Dendritic cell treated with granulocyte-macrophage colony-stimulating factor and Interleukin-4, amounts not matched to agents 40 ng/mL and 50 ng/mL, for 4 days (primary cell): ENCODE results near the gene TBC1D19.

Experiments
- H3K27ac Mint-ChIP-seq: one replicate; pipeline ENCODE4 v1.8.0; 2022; ENCODE audit warnings: mild to moderate bottlenecking, mixed read lengths
- H3K27me3 Mint-ChIP-seq: one replicate; pipeline ENCODE4 v1.8.0; 2022; ENCODE audit warnings: mild to moderate bottlenecking, mixed read lengths
- H3K36me3 Mint-ChIP-seq: one replicate; pipeline ENCODE4 v1.8.0; 2022; ENCODE audit warnings: low read depth, mixed read lengths
- H3K4me1 Mint-ChIP-seq: one replicate; pipeline ENCODE4 v1.8.0; 2022; ENCODE audit warnings: low read depth, mixed read lengths
- H3K4me3 Mint-ChIP-seq: one replicate; pipeline ENCODE4 v1.8.0; 2022; ENCODE audit warnings: mild to moderate bottlenecking, moderate library complexity, mixed read lengths
- H3K9me3 Mint-ChIP-seq: one replicate; pipeline ENCODE4 v1.8.0; 2022; ENCODE audit warnings: mixed read lengths
- intact Hi-C: fragments of 100-400 bp; cut with micrococcal nuclease; formaldehyde crosslinking; loops from one replicate; pipeline ENCODE4 v1.15.0; 2022

The TBC1D19 gene

GRCh38 chr4:26791346-26791745 lies 207.5 kb downstream of the TBC1D19 start:
- H3K27ac Mint-ChIP-seq = no peak overlapping the region
- H3K4me1 Mint-ChIP-seq = peaks cover 32% of the 10 kb centered on the region
- H3K4me3 Mint-ChIP-seq = no peak overlapping the region
- no peaks in the 10 kb centered on the region for H3K9me3 Mint-ChIP-seq
- intact Hi-C loops = no loop called here
- H3K36me3 Mint-ChIP-seq = no peaks in the 10 kb centered on the region
- H3K27me3 Mint-ChIP-seq = peaks cover 9% of the 10 kb centered on the region

- intact Hi-C loops = no loop called here
- Mint-ChIP-seq H3K4me3 (no peak overlapping the region), H3K4me1 (peaks cover 20% of the 10 kb centered on the region), H3K27ac (no peak overlapping the region), H3K9me3 (no peaks in the 10 kb centered on the region), H3K27me3 (peaks cover 9% of the 10 kb centered on the region), H3K36me3 (no peaks in the 10 kb centered on the region)
Measured at GRCh38 chr4:26792639-26793038, 208.8 kb downstream of the TBC1D19 start.

- no peaks in the 10 kb centered on the region for H3K36me3 Mint-ChIP-seq
- intact Hi-C loops = no loop called here
Measured at GRCh38 chr4:26793735-26794134, 209.9 kb downstream of the TBC1D19 start.

GRCh38 chr4:26796081-26796480 lies 212.2 kb downstream of the TBC1D19 start:
- Mint-ChIP-seq H3K4me1 (peaks cover 14% of the 10 kb centered on the region), H3K9me3 (no peaks in the 10 kb centered on the region), H3K27ac (no peak overlapping the region), H3K27me3 (peaks cover 6% of the 10 kb centered on the region), H3K36me3 (no peaks in the 10 kb centered on the region), H3K4me3 (no peak overlapping the region)
- intact Hi-C loops = no loop called here

More at GRCh38 chr4:26793735-26794134, 209.9 kb downstream of the TBC1D19 start:
- H3K4me3 Mint-ChIP-seq = no peak overlapping the region
- no peak overlapping the region for H3K27ac Mint-ChIP-seq
- peaks cover 7% of the 10 kb centered on the region for H3K27me3 Mint-ChIP-seq
- H3K4me1 Mint-ChIP-seq = peaks cover 14% of the 10 kb centered on the region
- no peaks in the 10 kb centered on the region for H3K9me3 Mint-ChIP-seq

- Mint-ChIP-seq H3K27ac (no peak overlapping the region), H3K4me1 (peaks cover 6% of the 10 kb centered on the region)
Measured at GRCh38 chr4:26802790-26803189, 218.9 kb downstream of the TBC1D19 start.

GRCh38 chr4:26803211-26803861 lies 219.5 kb downstream of the TBC1D19 start:
- H3K27ac Mint-ChIP-seq = no peak overlapping the region
- H3K36me3 Mint-ChIP-seq = no peaks in the 10 kb centered on the region
- peaks cover 6% of the 10 kb centered on the region for H3K4me1 Mint-ChIP-seq
- H3K9me3 Mint-ChIP-seq = no peaks in the 10 kb centered on the region
- H3K27me3 Mint-ChIP-seq = peaks cover 1% of the 10 kb centered on the region
- intact Hi-C loops = no loop called here
- H3K4me3 Mint-ChIP-seq = no peak overlapping the region

More at GRCh38 chr4:26802790-26803189, 218.9 kb downstream of the TBC1D19 start:
- Mint-ChIP-seq H3K36me3 (no peaks in the 10 kb centered on the region), H3K4me3 (no peak overlapping the region), H3K9me3 (no peaks in the 10 kb centered on the region), H3K27me3 (peaks cover 1% of the 10 kb centered on the region)
- intact Hi-C loops = no loop called here

- H3K27me3 Mint-ChIP-seq = peaks cover 3% of the 10 kb centered on the region
- H3K4me1 Mint-ChIP-seq = peaks cover 6% of the 10 kb centered on the region
- intact Hi-C loops = no loop called here
- no peaks in the 10 kb centered on the region for H3K9me3 Mint-ChIP-seq
- no peak overlapping the region for H3K27ac Mint-ChIP-seq
- H3K36me3 Mint-ChIP-seq = no peaks in the 10 kb centered on the region
- no peak overlapping the region for H3K4me3 Mint-ChIP-seq
Measured at GRCh38 chr4:26804451-26804850, 220.6 kb downstream of the TBC1D19 start.

GRCh38 chr4:26804925-26805324 lies 221.0 kb downstream of the TBC1D19 start:
- intact Hi-C loops = no loop called here
- no peaks in the 10 kb centered on the region for H3K9me3 Mint-ChIP-seq
- peaks cover 6% of the 10 kb centered on the region for H3K27me3 Mint-ChIP-seq
- no peaks in the 10 kb centered on the region for H3K36me3 Mint-ChIP-seq
- no peak overlapping the region for H3K4me3 Mint-ChIP-seq
- H3K27ac Mint-ChIP-seq = no peak overlapping the region
- H3K4me1 Mint-ChIP-seq = peaks cover 6% of the 10 kb centered on the region
